HL-60 (cell line): ENCODE results near the gene TMTC4.

Source experiments
- DNase-seq, 2 experiments: peaks; one replicate each; pipeline ENCODE4 v3.0.0-alpha.2; 2010 to 2020; ENCODE audit warnings: low read depth in 1 of 2, low spot score in 1 of 2
- H3K27ac ChIP-seq: fragments of 250-450 bp; sonication (Bioruptor Pico); replicated peaks from 2 replicates; pipeline ENCODE4 v1.5.1; 2020; ENCODE audit warnings: mild to moderate bottlenecking, moderate library complexity
- H3K27me3 ChIP-seq: fragments of 250-450 bp; sonication (Bioruptor Pico); 2 replicates; pipeline ENCODE4 v1.5.1; 2021; ENCODE audit warnings: mild to moderate bottlenecking, moderate library complexity; ENCODE audit not compliant: insufficient read depth, poor library complexity, severe bottlenecking
- H3K4me3 ChIP-seq: replicated peaks from 2 replicates; pipeline ENCODE4 v1.5.1; 2011; ENCODE audit warnings: mild to moderate bottlenecking, control low read depth, low read length; ENCODE audit not compliant: insufficient read depth
- GABPA ChIP-seq: IDR thresholded peaks from 2 replicates; pipeline ENCODE4 v1.6.1; 2012; ENCODE audit warnings: low read depth
- POLR2AphosphoS5 ChIP-seq: IDR thresholded peaks from 2 replicates; pipeline ENCODE4 v1.6.1; 2012; ENCODE audit warnings: low read depth
- SPI1 ChIP-seq: IDR thresholded peaks from 2 replicates; pipeline ENCODE4 v1.6.1; 2012; ENCODE audit warnings: low read depth, mild to moderate bottlenecking, borderline replicate concordance
- TF ChIP-seq, protein P1 (sequence below): IDR thresholded peaks from one replicate; pipeline ENCODE4 v1.5.1; 2011; ENCODE audit warnings: low read length, control low read depth, inconsistent platforms; ENCODE audit not compliant: insufficient read depth
- TF ChIP-seq, protein P2 (sequence below): IDR thresholded peaks from 2 replicates; pipeline ENCODE4 v1.6.1; 2012; ENCODE audit warnings: low read depth; ENCODE audit not compliant: insufficient replicate concordance

The TMTC4 gene

DNA sequence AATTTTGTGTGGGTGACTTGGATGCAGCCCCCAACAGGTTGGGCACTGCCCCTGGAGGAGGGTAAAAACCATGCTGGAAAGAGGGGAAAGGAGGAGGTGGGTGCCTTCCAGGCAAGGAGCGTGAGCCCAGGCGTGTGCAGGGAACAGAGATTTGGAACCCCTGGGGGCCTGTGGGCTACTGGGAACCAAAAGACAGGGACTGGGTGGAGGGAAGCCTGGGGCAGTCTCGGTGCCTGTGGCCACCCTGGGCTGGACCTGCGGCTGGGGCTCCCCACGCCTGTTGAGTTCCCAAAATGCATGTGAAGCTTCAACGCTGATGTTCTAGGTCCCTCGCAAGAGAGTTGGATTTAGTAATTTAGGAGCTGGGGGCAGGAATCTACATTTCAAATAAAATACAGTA is 110.8 kb downstream of the TMTC4 start:
- TF ChIP-seq SPI1 (no peak), POLR2AphosphoS5 (no peak), GABPA (no peak)
- TF ChIP-seq, protein P1, sequence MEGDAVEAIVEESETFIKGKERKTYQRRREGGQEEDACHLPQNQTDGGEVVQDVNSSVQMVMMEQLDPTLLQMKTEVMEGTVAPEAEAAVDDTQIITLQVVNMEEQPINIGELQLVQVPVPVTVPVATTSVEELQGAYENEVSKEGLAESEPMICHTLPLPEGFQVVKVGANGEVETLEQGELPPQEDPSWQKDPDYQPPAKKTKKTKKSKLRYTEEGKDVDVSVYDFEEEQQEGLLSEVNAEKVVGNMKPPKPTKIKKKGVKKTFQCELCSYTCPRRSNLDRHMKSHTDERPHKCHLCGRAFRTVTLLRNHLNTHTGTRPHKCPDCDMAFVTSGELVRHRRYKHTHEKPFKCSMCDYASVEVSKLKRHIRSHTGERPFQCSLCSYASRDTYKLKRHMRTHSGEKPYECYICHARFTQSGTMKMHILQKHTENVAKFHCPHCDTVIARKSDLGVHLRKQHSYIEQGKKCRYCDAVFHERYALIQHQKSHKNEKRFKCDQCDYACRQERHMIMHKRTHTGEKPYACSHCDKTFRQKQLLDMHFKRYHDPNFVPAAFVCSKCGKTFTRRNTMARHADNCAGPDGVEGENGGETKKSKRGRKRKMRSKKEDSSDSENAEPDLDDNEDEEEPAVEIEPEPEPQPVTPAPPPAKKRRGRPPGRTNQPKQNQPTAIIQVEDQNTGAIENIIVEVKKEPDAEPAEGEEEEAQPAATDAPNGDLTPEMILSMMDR: no peak
- TF ChIP-seq, protein P2, sequence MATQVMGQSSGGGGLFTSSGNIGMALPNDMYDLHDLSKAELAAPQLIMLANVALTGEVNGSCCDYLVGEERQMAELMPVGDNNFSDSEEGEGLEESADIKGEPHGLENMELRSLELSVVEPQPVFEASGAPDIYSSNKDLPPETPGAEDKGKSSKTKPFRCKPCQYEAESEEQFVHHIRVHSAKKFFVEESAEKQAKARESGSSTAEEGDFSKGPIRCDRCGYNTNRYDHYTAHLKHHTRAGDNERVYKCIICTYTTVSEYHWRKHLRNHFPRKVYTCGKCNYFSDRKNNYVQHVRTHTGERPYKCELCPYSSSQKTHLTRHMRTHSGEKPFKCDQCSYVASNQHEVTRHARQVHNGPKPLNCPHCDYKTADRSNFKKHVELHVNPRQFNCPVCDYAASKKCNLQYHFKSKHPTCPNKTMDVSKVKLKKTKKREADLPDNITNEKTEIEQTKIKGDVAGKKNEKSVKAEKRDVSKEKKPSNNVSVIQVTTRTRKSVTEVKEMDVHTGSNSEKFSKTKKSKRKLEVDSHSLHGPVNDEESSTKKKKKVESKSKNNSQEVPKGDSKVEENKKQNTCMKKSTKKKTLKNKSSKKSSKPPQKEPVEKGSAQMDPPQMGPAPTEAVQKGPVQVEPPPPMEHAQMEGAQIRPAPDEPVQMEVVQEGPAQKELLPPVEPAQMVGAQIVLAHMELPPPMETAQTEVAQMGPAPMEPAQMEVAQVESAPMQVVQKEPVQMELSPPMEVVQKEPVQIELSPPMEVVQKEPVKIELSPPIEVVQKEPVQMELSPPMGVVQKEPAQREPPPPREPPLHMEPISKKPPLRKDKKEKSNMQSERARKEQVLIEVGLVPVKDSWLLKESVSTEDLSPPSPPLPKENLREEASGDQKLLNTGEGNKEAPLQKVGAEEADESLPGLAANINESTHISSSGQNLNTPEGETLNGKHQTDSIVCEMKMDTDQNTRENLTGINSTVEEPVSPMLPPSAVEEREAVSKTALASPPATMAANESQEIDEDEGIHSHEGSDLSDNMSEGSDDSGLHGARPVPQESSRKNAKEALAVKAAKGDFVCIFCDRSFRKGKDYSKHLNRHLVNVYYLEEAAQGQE: no peak
- Histone ChIP-seq H3K27me3 (no peaks in the 10 kb centered on the region), H3K27ac (no peak overlapping the region)

DNA sequence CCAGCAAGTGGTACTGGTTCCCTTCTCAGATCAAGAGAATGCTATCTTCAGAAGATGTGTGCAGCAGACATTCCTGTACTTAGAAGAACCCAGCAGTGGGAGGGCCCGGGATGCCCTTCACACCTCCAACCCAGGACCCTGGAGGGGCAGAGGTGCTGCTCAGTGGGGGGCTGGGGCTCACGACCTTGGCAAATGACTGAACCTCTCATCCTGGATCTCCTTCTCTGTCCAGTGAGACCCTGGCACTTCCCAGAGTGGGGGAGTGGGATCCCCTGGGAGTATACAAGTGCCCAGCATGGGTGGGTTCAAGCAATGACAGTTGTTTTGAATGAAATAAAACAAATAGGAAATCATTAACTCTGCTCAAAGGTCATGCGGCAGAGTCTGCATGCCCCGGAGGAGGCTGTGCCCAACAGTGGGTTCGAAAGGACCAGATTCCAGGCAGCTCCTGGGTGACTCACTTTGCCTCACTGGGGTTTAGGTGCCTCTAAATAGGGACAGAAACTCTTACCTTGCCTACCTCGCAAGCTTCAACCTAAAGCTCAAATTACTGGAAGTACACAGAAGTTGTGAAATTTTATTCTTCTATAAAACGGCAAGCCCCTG is 112.9 kb downstream of the TMTC4 start:
- TF ChIP-seq, protein P1: no peak
- TF ChIP-seq GABPA (no peak), SPI1 (no peak), POLR2AphosphoS5 (no peak)
- TF ChIP-seq, protein P2: no peak
- DNase-seq: no peak
- Histone ChIP-seq H3K27ac (no peak overlapping the region), H3K4me3 (no peak overlapping the region), H3K27me3 (no peaks in the 10 kb centered on the region)

More for the DNA sequence above, 110.8 kb downstream of the TMTC4 start:
- no peak overlapping the region for H3K4me3 ChIP-seq
- no peak for DNase-seq

DNA sequence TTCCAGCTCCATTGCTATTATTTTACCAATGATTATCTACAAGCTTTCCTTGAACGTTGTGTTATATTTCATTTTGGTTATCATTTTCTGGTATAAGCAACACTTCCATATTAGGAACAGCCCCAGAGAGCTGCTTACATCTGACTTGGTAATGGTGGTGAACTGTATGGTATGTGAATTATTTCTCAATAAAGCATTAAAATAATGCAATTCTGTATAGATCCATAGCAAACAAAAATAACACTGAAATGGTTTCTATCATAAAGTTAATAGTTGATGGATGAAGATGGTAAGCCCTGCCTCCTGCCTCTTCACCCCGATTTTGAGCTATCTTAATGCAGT is 113.5 kb downstream of the TMTC4 start:
- Histone ChIP-seq H3K27ac (no peak overlapping the region), H3K4me3 (no peak overlapping the region), H3K27me3 (no peaks in the 10 kb centered on the region)
- no peak for DNase-seq
- TF ChIP-seq, protein P1: no peak
- TF ChIP-seq SPI1 (no peak), POLR2AphosphoS5 (no peak)

DNA sequence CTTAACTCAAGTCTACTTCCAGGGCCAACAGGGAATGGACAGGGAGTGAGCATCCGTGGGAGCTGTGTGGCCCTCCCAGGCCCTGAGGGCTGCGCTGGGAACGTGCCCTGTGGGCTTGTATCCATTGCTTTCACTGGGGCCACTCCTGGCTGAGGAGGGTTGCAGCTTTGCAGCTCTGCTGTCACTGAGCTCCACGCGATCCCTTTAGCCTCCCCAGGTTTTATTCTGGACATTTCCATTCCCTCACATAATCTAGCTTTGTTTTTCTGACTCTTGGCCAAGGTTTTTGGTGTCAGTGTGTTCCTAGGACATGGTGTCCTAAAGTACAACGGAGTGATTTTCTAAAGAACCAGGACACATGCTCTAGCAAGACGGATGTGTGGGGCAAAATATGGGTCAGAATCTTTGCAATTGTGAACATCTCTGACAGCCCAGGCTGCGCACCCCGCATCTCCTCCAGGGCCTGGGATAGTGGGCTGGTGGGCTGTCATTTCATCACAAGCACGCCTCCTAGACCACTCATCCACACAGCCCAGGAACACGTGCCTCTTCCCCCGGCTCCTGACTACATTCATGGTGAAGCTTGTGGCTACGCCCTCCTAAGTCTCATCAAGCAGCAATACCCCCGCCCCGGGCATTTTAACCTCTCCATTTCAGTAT is 114.0 kb downstream of the TMTC4 start:
- no peak for DNase-seq
- Histone ChIP-seq H3K27me3 (no peaks in the 10 kb centered on the region), H3K4me3 (no peak overlapping the region), H3K27ac (no peak overlapping the region)
- TF ChIP-seq POLR2AphosphoS5: no peak
- TF ChIP-seq, protein P1: no peak
- TF ChIP-seq SPI1: no peak
- TF ChIP-seq GABPA: no peak
- TF ChIP-seq, protein P2: no peak
